Mesothelial cell of epicardium (in vitro differentiated cells): ENCODE measurements around the gene AGAP3. TPM values are rescaled to one million over a fixed set of nuclear protein-coding genes. Genes with fewer than 3 reads are reported as not detected.
A peak's percentile ranks its signal among the peaks of the same experiment; 100 is the strongest.

Experiments
- DNase-seq, 2 experiments: peaks; one replicate each; pipeline ENCODE4 v3.0.0; 2021; ENCODE audit warnings: low spot score in 2 of 2; ENCODE audit not compliant: unreplicated experiment in 2 of 2
- H3K27ac Mint-ChIP-seq: 2 replicates; pipeline ENCODE4 v1.8.0; 2021; ENCODE audit warnings: mixed read lengths
- H3K27me3 Mint-ChIP-seq: 2 replicates; pipeline ENCODE4 v1.8.0; 2021; ENCODE audit warnings: low read depth, mixed read lengths
- H3K36me3 Mint-ChIP-seq: 2 replicates; pipeline ENCODE4 v1.8.0; 2021; ENCODE audit warnings: mixed read lengths
- H3K4me1 Mint-ChIP-seq: 2 replicates; pipeline ENCODE4 v1.8.0; 2021; ENCODE audit warnings: mixed read lengths
- H3K4me3 Mint-ChIP-seq: 2 replicates; pipeline ENCODE4 v1.8.0; 2021; ENCODE audit warnings: mild to moderate bottlenecking, moderate library complexity, mixed read lengths
- H3K9me3 Mint-ChIP-seq: 2 replicates; pipeline ENCODE4 v1.8.0; 2021; ENCODE audit warnings: mixed read lengths
- CTCF ChIP-seq: fragments of 200-600 bp; sonication (generic); IDR thresholded peaks from one replicate; pipeline ENCODE4 v1.5.0; 2021; ENCODE audit warnings: antibody characterized with exemption; ENCODE audit not compliant: unreplicated experiment
- total RNA-seq: library from RNA; stranded (reverse); gene quantifications from 3 replicates; pipeline ENCODE4 v1.2.1, GENCODE V29; 2021

The AGAP3 gene
- total RNA-seq, 1 donor from 2014 or later: 134 TPM

DNA sequence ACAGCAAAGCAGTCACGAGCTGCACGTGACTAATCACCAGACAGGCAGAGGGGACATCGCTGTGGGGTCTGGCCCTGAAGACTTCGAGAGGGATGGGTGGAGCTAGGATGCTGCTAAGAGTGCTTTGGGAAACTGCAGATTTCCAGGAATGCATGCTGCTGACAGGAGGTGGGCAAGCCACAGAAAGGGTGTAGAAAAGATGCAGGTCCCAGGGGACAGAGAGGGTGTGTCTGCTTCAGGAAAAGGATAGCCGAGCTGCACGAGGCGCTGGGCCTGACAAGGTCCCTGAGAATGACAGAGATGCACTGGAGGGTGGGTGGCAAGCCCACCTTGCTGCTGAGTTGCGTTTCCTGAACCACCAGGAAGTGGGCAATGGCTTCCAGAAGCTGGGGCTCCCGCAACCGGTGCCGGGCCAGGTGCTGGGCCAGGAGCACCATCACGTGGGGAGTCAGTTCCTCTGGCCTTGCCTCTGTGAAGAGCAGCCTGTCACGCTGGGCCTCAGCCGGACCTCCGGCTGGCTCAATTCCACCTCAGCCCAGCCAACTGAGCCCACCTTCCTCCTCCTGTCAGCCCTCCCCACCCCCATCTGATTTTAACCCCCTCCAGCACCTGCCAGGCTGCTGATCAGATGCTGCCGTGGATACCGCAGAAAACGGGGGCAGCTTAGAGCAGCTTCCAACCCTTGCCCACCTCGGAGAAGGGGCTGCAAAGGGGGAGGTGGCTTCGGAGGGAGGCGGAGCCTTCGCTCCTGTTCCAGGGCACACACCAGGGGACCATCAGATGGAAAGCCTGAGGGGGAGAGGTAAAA lies 7.8 kb upstream of the AGAP3 start:
- no peaks in the 10 kb centered on the region for H3K27me3 Mint-ChIP-seq
- peak overlapping the region; percentile 71 for H3K4me3 Mint-ChIP-seq
- peak overlapping the region; percentile 78 for H3K27ac Mint-ChIP-seq
- no peaks in the 10 kb centered on the region for H3K9me3 Mint-ChIP-seq
- TF ChIP-seq CTCF: no peak
- no peak for DNase-seq
- peaks cover 33% of the 10 kb centered on the region for H3K4me1 Mint-ChIP-seq
- H3K36me3 Mint-ChIP-seq: peaks cover 14% of the 10 kb centered on the region

DNA sequence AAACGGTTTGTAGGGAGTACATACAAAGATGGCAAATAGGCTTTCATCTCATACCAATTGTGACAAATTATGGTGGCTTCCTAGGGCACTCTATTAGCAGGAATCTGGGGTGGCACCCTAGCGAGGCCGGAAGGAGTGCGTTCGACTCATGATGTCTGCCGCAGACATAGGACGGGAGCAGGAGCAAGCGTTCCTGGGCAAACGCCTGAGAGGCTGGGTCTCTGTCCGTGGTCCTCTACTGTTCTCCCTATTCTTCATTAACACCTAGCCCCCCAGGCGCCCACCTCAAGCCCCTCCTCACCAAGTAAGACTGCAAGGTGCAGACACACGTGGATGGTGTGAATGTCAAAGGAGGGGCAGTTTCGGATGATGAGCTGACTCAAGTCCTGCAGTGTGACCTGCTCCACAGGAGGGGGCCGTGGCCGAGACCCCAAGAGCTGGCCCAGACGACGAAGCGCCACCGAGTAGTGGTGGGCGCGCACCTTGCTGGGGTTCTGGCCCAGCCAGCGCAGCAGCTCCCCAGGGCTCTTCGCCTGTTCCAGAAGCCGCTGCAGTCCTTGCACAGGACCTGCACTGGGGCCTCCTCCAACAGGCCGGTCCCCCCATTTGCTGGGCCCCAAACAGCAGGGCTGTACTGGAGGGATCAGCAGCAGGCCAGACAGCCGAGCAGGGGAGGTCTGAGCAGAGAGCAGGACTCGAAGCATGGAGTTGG lies 6.9 kb upstream of the AGAP3 start:
- no peaks in the 10 kb centered on the region for H3K9me3 Mint-ChIP-seq
- H3K27me3 Mint-ChIP-seq: no peaks in the 10 kb centered on the region
- TF ChIP-seq CTCF: no peak
- H3K4me3 Mint-ChIP-seq: peak overlapping the region; percentile 71
- peaks cover 33% of the 10 kb centered on the region for H3K4me1 Mint-ChIP-seq
- no peak for DNase-seq
- H3K36me3 Mint-ChIP-seq: peaks cover 11% of the 10 kb centered on the region
- peak overlapping the region; percentile 83 for H3K27ac Mint-ChIP-seq

DNA sequence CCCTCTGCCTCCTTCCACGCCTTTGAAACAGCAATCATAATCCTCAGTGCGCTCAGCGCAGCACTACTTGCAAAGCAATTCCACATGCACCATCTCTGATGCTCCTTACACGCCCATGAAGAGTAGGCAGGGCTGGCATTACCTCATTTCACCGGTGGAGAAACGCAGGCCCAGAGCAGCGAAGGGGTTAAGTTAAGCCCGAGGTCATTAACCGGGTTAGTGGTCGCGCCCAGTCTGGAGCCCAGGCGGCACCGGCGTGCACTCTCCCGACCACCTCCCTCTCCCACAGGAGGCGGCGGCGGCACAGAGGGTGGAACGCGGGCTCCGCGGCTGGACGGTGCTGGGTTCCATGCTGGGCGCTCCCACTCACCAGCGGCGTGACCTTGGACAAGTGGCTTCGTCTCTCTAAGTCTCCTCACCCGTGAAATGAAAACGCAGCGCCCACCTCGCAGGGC lies 6.2 kb upstream of the AGAP3 start:
- Mint-ChIP-seq H3K36me3 (peaks cover 7% of the 10 kb centered on the region), H3K4me1 (peaks cover 37% of the 10 kb centered on the region), H3K27me3 (no peaks in the 10 kb centered on the region), H3K9me3 (no peaks in the 10 kb centered on the region), H3K4me3 (peak overlapping the region; percentile 71), H3K27ac (peak overlapping the region; percentile 83)
- no peak for DNase-seq
- no peak for TF ChIP-seq CTCF

- peaks cover 43% of the 10 kb centered on the region for H3K4me1 Mint-ChIP-seq
- peak within 1 kb of the TSS; percentile 72 for H3K4me3 Mint-ChIP-seq
- no peak for TF ChIP-seq CTCF
- H3K36me3 Mint-ChIP-seq: peaks cover 5% of the 10 kb centered on the region
- peak; percentile 75 to 87 for DNase-seq
- H3K9me3 Mint-ChIP-seq: no peaks in the 10 kb centered on the region
- peak within 1 kb of the TSS; percentile 83 for H3K27ac Mint-ChIP-seq
- H3K27me3 Mint-ChIP-seq: no peaks in the 10 kb centered on the region
These were observed 5.6 kb upstream of the AGAP3 start, which contains the start of gene FASTK for GRCh38 chr7:151080522-151081169. Gene FASTK, minus strand, starts transcription at chr7:151080809. Its CDS starts 43 bp downstream, at chr7:151080766.

- no peaks in the 10 kb centered on the region for H3K36me3 Mint-ChIP-seq
- H3K27ac Mint-ChIP-seq: peak overlapping the region; percentile 61
- peaks cover 46% of the 10 kb centered on the region for H3K4me1 Mint-ChIP-seq
- H3K4me3 Mint-ChIP-seq: peak overlapping the region; percentile 72
- DNase-seq: no peak
- no peaks in the 10 kb centered on the region for H3K9me3 Mint-ChIP-seq
- no peak for TF ChIP-seq CTCF
- H3K27me3 Mint-ChIP-seq: no peaks in the 10 kb centered on the region
These were observed 4.8 kb upstream of the AGAP3 start for GRCh38 chr7:151081170-151082101.
